Suprapubic skin (tissue), 3 donors: ENCODE data around the gene LRP2BP.

Experiments
- POLR2A ChIP-seq, 2 donors: fragments of 450-650 bp; IDR thresholded peaks; one replicate each; pipeline ENCODE4 v1.6.1; 2017; ENCODE audit warnings: antibody characterized with exemption in 2 of 2, mild to moderate bottlenecking in 2 of 2, moderate library complexity in 2 of 2
- TF ChIP-seq, protein P1 (sequence below), 2 donors: fragments of 200-600 bp in 1 of 2; fragments of 450-650 bp in 1 of 2; sonication (generic) in 1 of 2; IDR thresholded peaks; one replicate each; pipeline ENCODE4 v1.5.1; 2016 to 2019; ENCODE audit warnings: antibody characterized with exemption in 2 of 2, mild to moderate bottlenecking in 1 of 2, moderate library complexity in 1 of 2

DNA sequence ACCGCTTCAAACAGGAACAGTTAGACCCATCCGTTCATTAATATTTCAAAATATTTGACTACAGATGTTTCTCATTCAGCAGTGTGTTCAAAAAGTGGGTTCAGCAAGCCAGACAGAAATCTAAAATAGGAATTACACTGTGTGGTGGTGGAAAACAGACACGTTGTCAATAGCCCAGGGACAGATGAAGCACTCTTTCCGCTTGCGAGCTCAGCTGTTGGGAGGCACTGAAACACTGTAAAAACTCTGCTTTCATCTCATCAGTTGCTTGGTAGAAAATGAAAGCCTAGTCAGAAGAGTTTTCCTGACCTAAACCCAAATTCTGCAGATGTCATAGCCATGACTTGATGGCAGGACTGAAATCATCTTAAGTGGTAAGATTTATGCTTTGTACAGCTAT lies 38.5 kb downstream of the LRP2BP start:
- no peak for TF ChIP-seq POLR2A (IDR thresholded peaks at IDR 0.05)
- TF ChIP-seq, protein P1, sequence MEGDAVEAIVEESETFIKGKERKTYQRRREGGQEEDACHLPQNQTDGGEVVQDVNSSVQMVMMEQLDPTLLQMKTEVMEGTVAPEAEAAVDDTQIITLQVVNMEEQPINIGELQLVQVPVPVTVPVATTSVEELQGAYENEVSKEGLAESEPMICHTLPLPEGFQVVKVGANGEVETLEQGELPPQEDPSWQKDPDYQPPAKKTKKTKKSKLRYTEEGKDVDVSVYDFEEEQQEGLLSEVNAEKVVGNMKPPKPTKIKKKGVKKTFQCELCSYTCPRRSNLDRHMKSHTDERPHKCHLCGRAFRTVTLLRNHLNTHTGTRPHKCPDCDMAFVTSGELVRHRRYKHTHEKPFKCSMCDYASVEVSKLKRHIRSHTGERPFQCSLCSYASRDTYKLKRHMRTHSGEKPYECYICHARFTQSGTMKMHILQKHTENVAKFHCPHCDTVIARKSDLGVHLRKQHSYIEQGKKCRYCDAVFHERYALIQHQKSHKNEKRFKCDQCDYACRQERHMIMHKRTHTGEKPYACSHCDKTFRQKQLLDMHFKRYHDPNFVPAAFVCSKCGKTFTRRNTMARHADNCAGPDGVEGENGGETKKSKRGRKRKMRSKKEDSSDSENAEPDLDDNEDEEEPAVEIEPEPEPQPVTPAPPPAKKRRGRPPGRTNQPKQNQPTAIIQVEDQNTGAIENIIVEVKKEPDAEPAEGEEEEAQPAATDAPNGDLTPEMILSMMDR (IDR thresholded peaks at IDR 0.05): no peak
